DOHH2 (cell line): ENCODE data around the gene PITX1.

ENCODE experiments used
- H3F3A ChIP-seq: fragments of 200-600 bp; sonication (generic), shearing (Covaris generic); 2 replicates; pipeline ENCODE4 v1.6.0; 2016; ENCODE audit warnings: antibody characterized with exemption, mild to moderate bottlenecking; ENCODE audit not compliant: control insufficient read depth, insufficient read depth
- H3K27ac ChIP-seq: fragments of 200-600 bp; sonication (generic); 2 replicates; pipeline ENCODE4 v1.5.1; 2014; ENCODE audit warnings: low read depth, mild to moderate bottlenecking, low read length, moderate library complexity
- H3K27me3 ChIP-seq: fragments of 200-600 bp; sonication (generic); 2 replicates; pipeline ENCODE4 v1.6.1; 2014; ENCODE audit warnings: mild to moderate bottlenecking, low read length, mixed read lengths; ENCODE audit not compliant: control insufficient read depth
- H3K36me3 ChIP-seq: fragments of 200-600 bp; sonication (generic); 2 replicates; pipeline ENCODE4 v1.6.1; 2014; ENCODE audit warnings: mild to moderate bottlenecking, low read length, moderate library complexity, mixed read lengths; ENCODE audit not compliant: control insufficient read depth
- H3K4me1 ChIP-seq: fragments of 200-600 bp; sonication (generic); 2 replicates; pipeline ENCODE4 v1.6.1; 2014; ENCODE audit warnings: mild to moderate bottlenecking, low read length, mixed read lengths; ENCODE audit not compliant: control insufficient read depth
- H3K4me2 ChIP-seq: fragments of 200-600 bp; sonication (generic); 2 replicates; pipeline ENCODE4 v1.6.0; 2014; ENCODE audit warnings: mild to moderate bottlenecking, low read length, moderate library complexity
- H3K4me3 ChIP-seq: fragments of 200-600 bp; sonication (generic); 2 replicates; pipeline ENCODE4 v1.5.1; 2014; ENCODE audit warnings: mild to moderate bottlenecking, low read length, mixed read lengths
- H3K79me2 ChIP-seq: fragments of 200-600 bp; sonication (generic); 2 replicates; pipeline ENCODE4 v1.6.1; 2014; ENCODE audit warnings: mild to moderate bottlenecking, low read length, mixed read lengths; ENCODE audit not compliant: control insufficient read depth
- H3K9me2 ChIP-seq: fragments of 200-600 bp; sonication (generic); replicated peaks from 2 replicates; pipeline ENCODE4 v1.6.1; 2014; ENCODE audit warnings: mild to moderate bottlenecking, low read length, mixed read lengths; ENCODE audit not compliant: control insufficient read depth
- H3K9me3 ChIP-seq: fragments of 200-600 bp; sonication (generic); 2 replicates; pipeline ENCODE4 v1.6.1; 2014; ENCODE audit warnings: antibody characterized with exemption, low read length, mixed read lengths; ENCODE audit not compliant: control insufficient read depth, insufficient read depth
- H4K20me1 ChIP-seq: fragments of 200-600 bp; sonication (generic); 2 replicates; pipeline ENCODE4 v1.6.0; 2014; ENCODE audit warnings: low read depth, mild to moderate bottlenecking, antibody characterized with exemption, low read length, moderate library complexity; ENCODE audit not compliant: control insufficient read depth, insufficient read depth
- EZH2phosphoT487 ChIP-seq: fragments of 200-600 bp; sonication (generic); IDR thresholded peaks from 2 replicates; pipeline ENCODE4 v1.6.1; 2017; ENCODE audit warnings: borderline replicate concordance, mild to moderate bottlenecking, antibody characterized with exemption, low read length, moderate library complexity, mixed read lengths
- TF ChIP-seq, protein P1 (sequence below): fragments of 200-600 bp; sonication (generic); IDR thresholded peaks from one replicate; pipeline ENCODE4 v1.5.1; 2014; ENCODE audit warnings: antibody characterized with exemption, mild to moderate bottlenecking, low read depth, low read length; ENCODE audit not compliant: poor library complexity, severe bottlenecking

Gene PITX1

GRCh38 chr5:134982230-134982629, 51.8 kb downstream of the PITX1 start:
- no peaks in the 10 kb centered on the region for H4K20me1 ChIP-seq
- no peaks in the 10 kb centered on the region for H3K9me2 ChIP-seq
- no peak for TF ChIP-seq EZH2phosphoT487
- TF ChIP-seq, protein P1, sequence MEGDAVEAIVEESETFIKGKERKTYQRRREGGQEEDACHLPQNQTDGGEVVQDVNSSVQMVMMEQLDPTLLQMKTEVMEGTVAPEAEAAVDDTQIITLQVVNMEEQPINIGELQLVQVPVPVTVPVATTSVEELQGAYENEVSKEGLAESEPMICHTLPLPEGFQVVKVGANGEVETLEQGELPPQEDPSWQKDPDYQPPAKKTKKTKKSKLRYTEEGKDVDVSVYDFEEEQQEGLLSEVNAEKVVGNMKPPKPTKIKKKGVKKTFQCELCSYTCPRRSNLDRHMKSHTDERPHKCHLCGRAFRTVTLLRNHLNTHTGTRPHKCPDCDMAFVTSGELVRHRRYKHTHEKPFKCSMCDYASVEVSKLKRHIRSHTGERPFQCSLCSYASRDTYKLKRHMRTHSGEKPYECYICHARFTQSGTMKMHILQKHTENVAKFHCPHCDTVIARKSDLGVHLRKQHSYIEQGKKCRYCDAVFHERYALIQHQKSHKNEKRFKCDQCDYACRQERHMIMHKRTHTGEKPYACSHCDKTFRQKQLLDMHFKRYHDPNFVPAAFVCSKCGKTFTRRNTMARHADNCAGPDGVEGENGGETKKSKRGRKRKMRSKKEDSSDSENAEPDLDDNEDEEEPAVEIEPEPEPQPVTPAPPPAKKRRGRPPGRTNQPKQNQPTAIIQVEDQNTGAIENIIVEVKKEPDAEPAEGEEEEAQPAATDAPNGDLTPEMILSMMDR = no peak
- no peak overlapping the region for H3K4me3 ChIP-seq
- no peaks in the 10 kb centered on the region for H3K27me3 ChIP-seq
- H3K36me3 ChIP-seq = no peaks in the 10 kb centered on the region
- H3K4me1 ChIP-seq = no peaks in the 10 kb centered on the region
- no peaks in the 10 kb centered on the region for H3F3A ChIP-seq
- no peaks in the 10 kb centered on the region for H3K79me2 ChIP-seq
- peaks cover 27% of the 10 kb centered on the region for H3K9me3 ChIP-seq
- no peak overlapping the region for H3K4me2 ChIP-seq
- H3K27ac ChIP-seq = no peak overlapping the region

- TF ChIP-seq EZH2phosphoT487 = no peak
- TF ChIP-seq, protein P1 = no peak
- H3K9me3 ChIP-seq = peaks cover 36% of the 10 kb centered on the region
- H3K27me3 ChIP-seq = no peaks in the 10 kb centered on the region
- no peak overlapping the region for H3K4me3 ChIP-seq
- no peaks in the 10 kb centered on the region for H3K79me2 ChIP-seq
- H3K4me2 ChIP-seq = no peak overlapping the region
- no peaks in the 10 kb centered on the region for H4K20me1 ChIP-seq
- H3K9me2 ChIP-seq = no peaks in the 10 kb centered on the region
- H3K4me1 ChIP-seq = no peaks in the 10 kb centered on the region
- no peaks in the 10 kb centered on the region for H3F3A ChIP-seq
- H3K36me3 ChIP-seq = no peaks in the 10 kb centered on the region
- no peak overlapping the region for H3K27ac ChIP-seq
These were observed 54.6 kb downstream of the PITX1 start for GRCh38 chr5:134979416-134979815.
